Epithelial cell of proximal tubule (primary cell): ENCODE measurements around the gene ARAP2. TPM values are rescaled to one million over a fixed set of nuclear protein-coding genes. Genes with fewer than 3 reads are reported as not detected.

Experiments used
- DNase-seq: peaks from one replicate; pipeline ENCODE4 v3.0.0-alpha.2; 2011; ENCODE audit warnings: low read depth
- H3K4me3 ChIP-seq: 2 replicates; pipeline ENCODE4 v1.5.1; 2011; ENCODE audit warnings: low read depth, mild to moderate bottlenecking, low read length
- CTCF ChIP-seq: conservative IDR thresholded peaks from 2 replicates; pipeline ENCODE4 v1.5.1; 2012; ENCODE audit warnings: low read depth, mild to moderate bottlenecking, low read length
- total RNA-seq: library from RNA; depleted of rRNA; stranded (reverse); fragments of >200 nt; gene quantifications from 2 replicates; pipeline ENCODE4 v1.2.3, GENCODE V29; 2015

ARAP2 gene
- total RNA-seq, 1 donor from 2014 or later: 10.1 TPM

GRCh38 chr4:36220776-36221175 is 23.5 kb downstream of the ARAP2 start:
- no peak for DNase-seq
- no peak overlapping the region for H3K4me3 ChIP-seq
- TF ChIP-seq CTCF: no peak

GRCh38 chr4:36218121-36218520 is 26.2 kb downstream of the ARAP2 start:
- DNase-seq: no peak
- H3K4me3 ChIP-seq: no peak overlapping the region
- no peak for TF ChIP-seq CTCF

- no peak for TF ChIP-seq CTCF
- no peak for DNase-seq
- no peak overlapping the region for H3K4me3 ChIP-seq
These were observed 28.7 kb downstream of the ARAP2 start for GRCh38 chr4:36215627-36216026.

GRCh38 chr4:36214735-36215485 is 29.4 kb downstream of the ARAP2 start:
- no peak for TF ChIP-seq CTCF
- no peak for DNase-seq
- H3K4me3 ChIP-seq: no peak overlapping the region

- DNase-seq: no peak
- TF ChIP-seq CTCF: no peak
- no peak overlapping the region for H3K4me3 ChIP-seq
These were observed 30.3 kb downstream of the ARAP2 start for GRCh38 chr4:36213977-36214376.

- no peak for TF ChIP-seq CTCF
- no peak for DNase-seq
- no peak overlapping the region for H3K4me3 ChIP-seq
These were observed 33.2 kb downstream of the ARAP2 start for GRCh38 chr4:36211084-36211483.
